ENCODE measurements around the gene LCN15. TPM values are rescaled to one million over a fixed set of nuclear protein-coding genes. Genes with fewer than 3 reads are reported as not detected.
"Not testable (repeated sequence)": the region's sequence is repeated elsewhere in the genome, so short reads cannot be mapped to it uniquely, and the experiment has no call there.

LCN15 gene
- total RNA-seq, 1 donor from 2014 or later, result not detected

GRCh38 chr9:136793086-136793946 is 29.0 kb upstream of the LCN15 start:
- no peak overlapping the region for H3K4me3 ChIP-seq (ENCODE audit: low read depth, low read length)
- no peak for TF ChIP-seq CTCF (conservative IDR thresholded peaks at IDR 0.05; ENCODE audit: low read depth, low read length)
- DNase-seq (ENCODE audit: low read depth), result no peak

GRCh38 chr9:136792321-136793085 is 28.2 kb upstream of the LCN15 start:
- no peak for DNase-seq (ENCODE audit: low read depth)
- peak overlapping the region; percentile 78 for H3K4me3 ChIP-seq (ENCODE audit: low read depth, low read length)
- no peak for TF ChIP-seq CTCF (conservative IDR thresholded peaks at IDR 0.05; ENCODE audit: low read depth, low read length)

GRCh38 chr9:136791516-136792276 is 27.4 kb upstream of the LCN15 start:
- no peak for DNase-seq (ENCODE audit: low read depth)
- peak overlapping the region; percentile 78 for H3K4me3 ChIP-seq (ENCODE audit: low read depth, low read length)
- TF ChIP-seq CTCF (conservative IDR thresholded peaks at IDR 0.05; ENCODE audit: low read depth, low read length), result peak; percentile 96

- peak; percentile 77 for DNase-seq (ENCODE audit: low read depth)
- H3K4me3 ChIP-seq (ENCODE audit: low read depth, low read length), result peak within 1 kb of the TSS; percentile 78
- TF ChIP-seq CTCF (conservative IDR thresholded peaks at IDR 0.05; ENCODE audit: low read depth, low read length), result no peak
Measured at GRCh38 chr9:136790640-136791515, 26.6 kb upstream of the LCN15 start, which contains the start of gene TMEM141. Gene TMEM141 (plus strand): TSS chr9:136791344. CDS start chr9:136791371, 27 bp downstream.

- H3K4me3 ChIP-seq (ENCODE audit: low read depth, low read length), result no peak overlapping the region
- TF ChIP-seq CTCF (conservative IDR thresholded peaks at IDR 0.05; ENCODE audit: low read depth, low read length), result no peak
- DNase-seq (ENCODE audit: low read depth), result no peak
Measured at GRCh38 chr9:136789523-136789937, 25.2 kb upstream of the LCN15 start.

- H3K4me3 ChIP-seq (ENCODE audit: low read depth, low read length); DNase-seq (ENCODE audit: low read depth): not testable (repeated sequence)
Measured at GRCh38 chr9:136788644-136789522, 24.6 kb upstream of the LCN15 start.

Measured in epithelial cell of proximal tubule (primary cell).